Stimulated activated CD4-positive, alpha-beta T cell treated with anti-CD3 and anti-CD28 coated beads, Interleukin-2, amount 100 ng/mL, for 48 hours (primary cell): ENCODE measurements around the gene S100A12.

Source experiments
- DNase-seq, 2 donors: peaks; one replicate each; pipeline ENCODE4 v3.0.0-alpha.2; 2020

The S100A12 gene

GRCh38 chr1:153365696-153366095 lies 9.7 kb downstream of the S100A12 start:
- no peak for DNase-seq

DNA sequence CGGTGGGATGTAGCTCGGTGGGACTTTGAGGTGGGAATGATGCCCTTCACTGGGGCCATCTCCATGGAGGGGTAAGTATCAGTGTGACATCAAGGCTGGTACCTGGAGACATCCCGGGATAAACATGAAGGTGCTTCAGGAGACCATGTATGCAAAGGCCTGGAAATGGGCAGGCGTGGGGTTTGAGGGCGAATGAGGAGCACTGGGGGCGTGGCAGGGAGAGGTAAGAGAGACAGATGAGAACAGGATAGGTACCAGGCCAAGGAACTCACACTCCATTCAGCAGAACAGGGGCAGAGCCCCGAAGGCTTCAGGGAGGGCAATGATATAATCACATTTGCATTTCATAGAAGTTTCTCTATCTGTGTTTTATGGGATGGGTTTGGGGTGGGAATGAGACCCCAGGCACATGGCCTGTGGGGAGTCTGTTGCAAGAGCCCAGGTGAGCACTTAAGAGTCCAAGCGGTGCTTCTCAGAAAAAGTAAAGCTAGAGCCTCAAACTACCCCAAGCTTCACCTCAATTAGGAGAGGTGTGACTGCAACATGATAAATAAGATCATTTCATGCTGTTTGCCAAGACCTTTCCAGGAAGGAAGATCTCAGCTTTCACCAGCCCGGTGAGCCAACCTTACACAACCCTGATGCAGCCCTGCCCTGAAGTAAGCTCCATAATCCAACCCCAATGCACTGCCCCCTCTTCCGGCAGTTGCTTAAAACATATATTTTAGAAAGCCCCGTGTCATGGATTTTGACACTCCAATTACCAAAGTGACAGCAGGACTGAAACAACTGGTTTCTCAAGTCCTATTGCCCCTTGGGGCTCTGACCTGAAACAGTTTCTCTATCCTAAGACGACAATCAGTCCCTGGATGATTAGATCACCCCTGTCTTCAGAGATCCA lies 10.4 kb downstream of the S100A12 start:
- no peak for DNase-seq

- no peak for DNase-seq
These were observed 11.3 kb downstream of the S100A12 start for GRCh38 chr1:153364156-153364555.

DNA sequence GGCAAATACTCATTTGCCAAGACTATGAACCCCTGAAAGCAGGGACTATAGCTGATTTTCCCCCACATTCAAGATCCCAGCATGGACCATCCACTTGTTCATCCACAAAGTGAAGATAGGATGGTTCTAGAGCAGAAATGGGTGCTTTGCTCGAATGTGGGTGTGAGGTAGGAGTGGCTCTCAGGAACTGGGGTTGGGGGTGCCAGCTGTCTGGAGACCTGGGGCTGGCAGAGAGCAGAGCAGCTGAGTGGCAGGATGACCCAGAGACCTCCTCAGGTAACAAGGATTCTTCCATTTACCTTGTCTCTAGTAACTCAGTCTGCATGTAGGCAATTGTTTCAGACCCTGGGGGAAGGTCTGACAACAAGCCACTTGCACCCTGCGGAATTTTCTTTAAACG lies 11.8 kb downstream of the S100A12 start:
- DNase-seq = no peak

GRCh38 chr1:153362187-153362775 lies 13.1 kb downstream of the S100A12 start:
- no peak for DNase-seq

GRCh38 chr1:153361480-153362109 lies 13.8 kb downstream of the S100A12 start:
- DNase-seq = no peak

- DNase-seq = no peak
These were observed 14.6 kb downstream of the S100A12 start for GRCh38 chr1:153360592-153361479.

DNA sequence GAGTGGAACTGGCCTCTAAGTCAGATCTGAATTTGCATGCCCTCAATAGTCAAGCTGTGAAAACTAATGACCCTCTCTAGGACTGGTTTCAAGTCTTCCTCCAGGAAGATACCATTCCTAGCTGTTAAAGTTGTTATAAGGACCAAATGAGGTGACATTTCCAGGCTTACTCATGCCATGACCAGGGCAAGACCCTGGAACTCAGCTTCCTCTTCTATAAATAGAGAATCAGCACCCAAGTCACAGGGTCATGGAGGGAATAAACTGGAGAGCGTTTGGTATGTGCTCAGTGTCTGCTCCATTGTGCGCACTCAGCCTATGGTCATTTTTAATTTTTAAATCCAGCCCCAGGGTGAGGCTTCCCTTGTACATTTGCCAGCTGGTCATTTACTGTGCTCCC lies 15.2 kb downstream of the S100A12 start:
- DNase-seq = no peak

DNA sequence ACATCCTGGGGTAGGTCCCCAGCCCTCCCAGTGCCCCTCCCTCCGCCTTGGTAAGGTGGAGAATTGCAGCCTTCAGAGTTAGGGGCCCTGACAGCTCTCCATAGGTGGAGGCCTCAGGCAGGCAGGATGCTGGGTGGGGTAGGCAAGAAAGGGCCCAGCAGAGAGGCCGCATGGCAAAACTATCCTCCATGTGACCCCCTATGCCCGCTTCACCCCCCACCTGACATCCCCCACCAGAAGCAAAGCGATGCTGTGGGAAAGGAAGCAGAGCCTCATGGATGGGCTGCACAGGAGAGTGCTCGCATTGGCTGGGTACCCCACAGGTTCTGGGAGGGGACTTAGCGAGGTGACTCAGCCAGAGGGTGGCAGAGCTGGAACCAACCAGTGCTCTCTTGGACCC lies 16.2 kb downstream of the S100A12 start:
- DNase-seq = no peak

GRCh38 chr1:153358691-153358975 lies 16.8 kb downstream of the S100A12 start:
- no peak for DNase-seq

- DNase-seq = no peak
These were observed 17.3 kb downstream of the S100A12 start, which contains the start of gene S100A9 for GRCh38 chr1:153357853-153358690. Gene S100A9, plus strand, starts transcription at chr1:153357854. Its CDS starts 430 bp downstream, at chr1:153358284.

GRCh38 chr1:153357076-153357852 lies 18.2 kb downstream of the S100A12 start:
- DNase-seq = no peak

GRCh38 chr1:153356392-153357075 lies 18.9 kb downstream of the S100A12 start:
- DNase-seq = no peak

GRCh38 chr1:153355445-153356071 lies 19.9 kb downstream of the S100A12 start:
- DNase-seq = peak; percentile 21 to 52

- DNase-seq = no peak
These were observed 20.8 kb downstream of the S100A12 start for GRCh38 chr1:153354515-153355193.

DNA sequence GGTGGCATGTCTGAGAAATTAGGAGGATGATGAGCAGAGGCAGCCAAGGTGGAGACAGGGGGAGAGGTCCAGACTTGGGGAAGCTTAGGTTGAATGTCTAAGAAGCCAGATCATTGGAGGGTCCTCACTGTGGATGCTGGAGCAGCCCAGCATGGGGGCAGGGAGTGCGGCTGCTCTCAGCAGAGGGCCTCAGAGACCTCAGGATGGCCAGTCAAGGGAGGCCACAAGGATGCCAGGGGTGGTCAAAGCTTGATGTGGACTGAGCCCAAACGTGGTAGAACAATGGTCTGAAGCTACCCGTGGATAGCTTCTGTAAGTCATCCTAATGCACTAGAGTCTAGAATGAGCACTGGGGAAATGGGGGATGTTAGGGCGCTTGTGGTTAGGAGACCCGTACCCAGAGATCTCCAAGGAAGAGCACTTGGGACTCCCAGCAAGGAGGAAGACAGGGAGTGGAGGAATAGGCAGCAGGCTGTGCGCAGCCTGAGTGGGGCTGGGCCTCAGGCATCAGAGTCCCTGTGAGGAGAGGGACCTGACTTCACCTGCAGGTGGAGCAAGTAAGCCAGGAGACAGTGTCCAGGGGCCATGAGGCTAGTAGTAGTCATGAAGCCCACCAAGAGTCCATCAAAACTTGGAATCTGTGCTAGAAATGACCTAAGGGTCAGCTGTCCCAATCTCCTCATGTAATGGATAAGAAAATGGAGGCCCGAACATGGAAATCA lies 22.0 kb downstream of the S100A12 start:
- DNase-seq = no peak

GRCh38 chr1:153352523-153352922 lies 22.9 kb downstream of the S100A12 start:
- peak; percentile 57 for DNase-seq

- DNase-seq = no peak
These were observed 25.0 kb downstream of the S100A12 start for GRCh38 chr1:153350321-153350957.
